ENCODE measurements around the gene SLC8A1. TPM values are rescaled to one million over a fixed set of nuclear protein-coding genes. Genes with fewer than 3 reads are reported as not detected.

The SLC8A1 gene
- total RNA-seq, 3 donors from 2014 or later: 8.2 to 14.2 (median 12.2) TPM

- Histone ChIP-seq H3K4me1 (no peaks in the 10 kb centered on the region), H3K4me3 (no peak overlapping the region), H3K36me3 (no peaks in the 10 kb centered on the region), H3K27me3 (no peaks in the 10 kb centered on the region), H3K27ac (no peak overlapping the region), H3K9me3 (no peaks in the 10 kb centered on the region)
- DNase-seq (ENCODE audit: low spot score in 2 of 2): no peak
- intact Hi-C loops (cut with DNase I; ENCODE audit: low total_unique reads): no loop called here
- TF ChIP-seq POLR2AphosphoS5 (IDR thresholded peaks at IDR 0.05): no peak
- TF ChIP-seq POLR2A (IDR thresholded peaks at IDR 0.05): no peak
- TF ChIP-seq, protein P1, sequence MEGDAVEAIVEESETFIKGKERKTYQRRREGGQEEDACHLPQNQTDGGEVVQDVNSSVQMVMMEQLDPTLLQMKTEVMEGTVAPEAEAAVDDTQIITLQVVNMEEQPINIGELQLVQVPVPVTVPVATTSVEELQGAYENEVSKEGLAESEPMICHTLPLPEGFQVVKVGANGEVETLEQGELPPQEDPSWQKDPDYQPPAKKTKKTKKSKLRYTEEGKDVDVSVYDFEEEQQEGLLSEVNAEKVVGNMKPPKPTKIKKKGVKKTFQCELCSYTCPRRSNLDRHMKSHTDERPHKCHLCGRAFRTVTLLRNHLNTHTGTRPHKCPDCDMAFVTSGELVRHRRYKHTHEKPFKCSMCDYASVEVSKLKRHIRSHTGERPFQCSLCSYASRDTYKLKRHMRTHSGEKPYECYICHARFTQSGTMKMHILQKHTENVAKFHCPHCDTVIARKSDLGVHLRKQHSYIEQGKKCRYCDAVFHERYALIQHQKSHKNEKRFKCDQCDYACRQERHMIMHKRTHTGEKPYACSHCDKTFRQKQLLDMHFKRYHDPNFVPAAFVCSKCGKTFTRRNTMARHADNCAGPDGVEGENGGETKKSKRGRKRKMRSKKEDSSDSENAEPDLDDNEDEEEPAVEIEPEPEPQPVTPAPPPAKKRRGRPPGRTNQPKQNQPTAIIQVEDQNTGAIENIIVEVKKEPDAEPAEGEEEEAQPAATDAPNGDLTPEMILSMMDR (IDR thresholded peaks at IDR 0.05): no peak
Measured at GRCh38 chr2:40120957-40121356, 330.9 kb downstream of the SLC8A1 start.

- no peak overlapping the region for H3K27ac ChIP-seq
- H3K4me1 ChIP-seq: no peaks in the 10 kb centered on the region
- no peaks in the 10 kb centered on the region for H3K27me3 ChIP-seq
- H3K9me3 ChIP-seq: no peaks in the 10 kb centered on the region
- no peaks in the 10 kb centered on the region for H3K36me3 ChIP-seq
- DNase-seq (ENCODE audit: low spot score in 2 of 2): no peak
- H3K4me3 ChIP-seq: no peak overlapping the region
- intact Hi-C loops (cut with DNase I; ENCODE audit: low total_unique reads): no loop called here
- TF ChIP-seq POLR2A (IDR thresholded peaks at IDR 0.05): no peak
- TF ChIP-seq, protein P1 (IDR thresholded peaks at IDR 0.05): no peak
Measured at GRCh38 chr2:40120026-40120425, 331.9 kb downstream of the SLC8A1 start.

DNA sequence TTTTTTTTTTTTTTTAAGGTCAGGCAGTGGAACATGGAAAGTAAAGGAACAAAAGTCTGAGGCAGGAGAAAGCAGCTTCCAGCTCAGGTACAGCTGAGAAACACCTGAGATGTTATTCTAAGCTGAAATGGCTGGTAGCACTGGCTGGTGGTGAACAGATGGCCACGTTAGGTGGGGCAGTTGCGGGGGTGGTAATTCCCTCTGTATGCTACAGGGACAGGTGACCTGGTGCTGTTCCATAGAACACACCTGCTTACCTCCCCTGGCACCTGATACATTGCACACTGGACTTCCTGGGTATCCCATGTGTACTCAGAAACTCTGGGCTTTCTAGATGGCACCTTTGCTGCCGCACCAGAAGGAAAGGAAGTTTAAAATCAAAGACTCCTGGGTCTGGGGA, 333.3 kb downstream of the SLC8A1 start:
- Histone ChIP-seq H3K36me3 (no peaks in the 10 kb centered on the region), H3K9me3 (no peaks in the 10 kb centered on the region), H3K27ac (no peak overlapping the region), H3K4me3 (no peak overlapping the region), H3K4me1 (no peaks in the 10 kb centered on the region), H3K27me3 (no peaks in the 10 kb centered on the region)
- intact Hi-C loops (cut with DNase I; ENCODE audit: low total_unique reads): no loop called here
- DNase-seq (ENCODE audit: low spot score in 2 of 2): no peak
- TF ChIP-seq, protein P1 (IDR thresholded peaks at IDR 0.05): no peak
- TF ChIP-seq POLR2AphosphoS5 (IDR thresholded peaks at IDR 0.05) (no peak), POLR2A (IDR thresholded peaks at IDR 0.05) (no peak)

GRCh38 chr2:40115894-40116293, 336.0 kb downstream of the SLC8A1 start:
- Histone ChIP-seq H3K4me1 (no peaks in the 10 kb centered on the region), H3K27me3 (no peaks in the 10 kb centered on the region), H3K27ac (no peak overlapping the region), H3K36me3 (no peaks in the 10 kb centered on the region), H3K4me3 (no peak overlapping the region), H3K9me3 (no peaks in the 10 kb centered on the region)
- intact Hi-C loops (cut with DNase I; ENCODE audit: low total_unique reads): no loop called here
- no peak for DNase-seq (ENCODE audit: low spot score in 2 of 2)
- no peak for TF ChIP-seq POLR2A (IDR thresholded peaks at IDR 0.05)
- no peak for TF ChIP-seq POLR2AphosphoS5 (IDR thresholded peaks at IDR 0.05)
- TF ChIP-seq, protein P1 (IDR thresholded peaks at IDR 0.05): no peak

- intact Hi-C loops (cut with DNase I; ENCODE audit: low total_unique reads): no loop called here
- DNase-seq (ENCODE audit: low spot score in 2 of 2): no peak
- Histone ChIP-seq H3K27me3 (no peaks in the 10 kb centered on the region), H3K4me3 (no peak overlapping the region), H3K36me3 (no peaks in the 10 kb centered on the region), H3K27ac (no peak overlapping the region), H3K4me1 (no peaks in the 10 kb centered on the region), H3K9me3 (no peaks in the 10 kb centered on the region)
- TF ChIP-seq, protein P1 (IDR thresholded peaks at IDR 0.05): no peak
- TF ChIP-seq POLR2A (IDR thresholded peaks at IDR 0.05): no peak
- no peak for TF ChIP-seq POLR2AphosphoS5 (IDR thresholded peaks at IDR 0.05)
Measured at GRCh38 chr2:40115348-40115747, 336.5 kb downstream of the SLC8A1 start.

All from breast epithelium (tissue), 4 donors.